Measurements from ENCODE around the gene LHFPL3.

DNA sequence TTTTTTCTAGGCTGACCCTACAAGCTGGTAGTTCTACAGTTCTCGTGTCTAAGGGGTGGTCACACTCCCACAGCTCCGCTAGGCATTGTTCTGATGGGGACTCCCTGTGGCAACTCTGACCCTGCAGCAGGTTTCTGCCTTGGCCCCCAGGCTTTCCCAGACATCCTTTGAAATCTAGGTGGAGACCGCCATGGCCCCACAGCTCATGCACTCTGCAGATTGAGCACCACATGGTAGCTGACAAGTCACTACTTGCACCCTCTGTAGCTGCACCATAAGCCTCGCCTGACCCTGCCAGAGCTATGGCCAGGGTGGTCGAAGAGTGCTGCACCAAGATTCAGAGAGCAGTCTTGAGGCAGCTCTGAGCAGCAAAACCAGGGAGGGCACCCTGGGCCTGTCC lies 275.6 kb downstream of the LHFPL3 start:
- no peak for TF ChIP-seq FOXM1 (IDR thresholded peaks at IDR 0.05; ENCODE audit: borderline replicate concordance)
- no peak for TF ChIP-seq BHLHE40 (IDR thresholded peaks at IDR 0.05; ENCODE audit: borderline replicate concordance)

Measured in HEK293T (cell line).